Activated naive CD8-positive, alpha-beta T cell treated with anti-CD3 and anti-CD28 coated beads for 36 hours (primary cell): ENCODE measurements around the gene LAMC3. TPM values are rescaled to one million over a fixed set of nuclear protein-coding genes. Genes with fewer than 3 reads are reported as not detected.

ENCODE experiments used
- DNase-seq: peaks from one replicate; pipeline ENCODE4 v3.0.0; 2021
- H3K27ac Mint-ChIP-seq: one replicate; pipeline ENCODE4 v1.8.0; 2022; ENCODE audit warnings: mild to moderate bottlenecking, moderate library complexity, mixed read lengths
- H3K27me3 Mint-ChIP-seq: one replicate; pipeline ENCODE4 v1.8.0; 2022; ENCODE audit warnings: mild to moderate bottlenecking, mixed read lengths
- H3K36me3 Mint-ChIP-seq: one replicate; pipeline ENCODE4 v1.8.0; 2021; ENCODE audit warnings: mild to moderate bottlenecking, mixed read lengths
- H3K4me1 Mint-ChIP-seq: one replicate; pipeline ENCODE4 v1.8.0; 2021; ENCODE audit warnings: mixed read lengths
- H3K4me3 Mint-ChIP-seq: one replicate; pipeline ENCODE4 v1.8.0; 2022; ENCODE audit warnings: mild to moderate bottlenecking, moderate library complexity, mixed read lengths
- H3K9me3 Mint-ChIP-seq: one replicate; pipeline ENCODE4 v1.8.0; 2022; ENCODE audit warnings: mixed read lengths
- total RNA-seq, 2 experiments: library from RNA; stranded (reverse); gene quantifications; one replicate each; pipeline ENCODE4 v1.2.3, GENCODE V29; 2021

LAMC3 gene
- total RNA-seq, result under 1 TPM; 0.56 to 0.91 TPM

DNA sequence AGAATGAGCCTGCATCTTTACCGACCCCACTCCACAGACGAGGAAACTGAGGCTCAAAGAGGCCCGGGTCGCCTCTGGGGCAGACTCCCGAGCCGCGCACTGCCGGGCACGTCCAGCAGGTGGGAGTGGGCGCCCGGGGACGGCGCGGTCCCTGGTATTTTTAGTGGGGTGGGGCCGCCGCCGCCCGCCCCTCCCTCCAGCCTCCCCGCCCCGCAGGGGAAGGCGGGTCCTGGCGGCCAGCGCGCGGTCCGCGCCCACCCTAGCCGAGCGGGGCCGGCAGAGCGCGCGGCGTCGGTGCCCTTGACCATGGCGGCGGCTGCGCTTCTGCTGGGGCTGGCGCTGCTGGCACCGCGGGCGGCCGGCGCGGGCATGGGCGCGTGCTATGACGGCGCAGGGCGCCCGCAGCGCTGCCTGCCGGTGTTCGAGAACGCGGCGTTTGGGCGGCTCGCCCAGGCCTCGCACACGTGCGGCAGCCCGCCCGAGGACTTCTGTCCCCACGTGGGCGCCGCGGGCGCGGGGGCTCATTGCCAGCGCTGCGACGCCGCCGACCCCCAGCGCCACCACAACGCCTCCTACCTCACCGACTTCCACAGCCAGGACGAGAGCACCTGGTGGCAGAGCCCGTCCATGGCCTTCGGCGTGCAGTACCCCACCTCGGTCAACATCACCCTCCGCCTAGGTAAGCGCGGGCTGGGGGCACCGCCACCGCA is at the start of gene LAMC3:
LAMC3 (plus strand) TSS at position 266 of the 710 bp plus-strand sequence; CDS start at position 307, 41 bp downstream.
- H3K9me3 Mint-ChIP-seq, result no peaks in the 10 kb centered on the region
- H3K4me3 Mint-ChIP-seq, result no peak within 1 kb of the TSS
- peak; percentile 19 for DNase-seq
- H3K36me3 Mint-ChIP-seq, result no peaks in the 10 kb centered on the region
- no peak within 1 kb of the TSS for H3K27ac Mint-ChIP-seq
- H3K4me1 Mint-ChIP-seq, result no peaks in the 10 kb centered on the region
- peaks cover 46% of the 10 kb centered on the region for H3K27me3 Mint-ChIP-seq

DNA sequence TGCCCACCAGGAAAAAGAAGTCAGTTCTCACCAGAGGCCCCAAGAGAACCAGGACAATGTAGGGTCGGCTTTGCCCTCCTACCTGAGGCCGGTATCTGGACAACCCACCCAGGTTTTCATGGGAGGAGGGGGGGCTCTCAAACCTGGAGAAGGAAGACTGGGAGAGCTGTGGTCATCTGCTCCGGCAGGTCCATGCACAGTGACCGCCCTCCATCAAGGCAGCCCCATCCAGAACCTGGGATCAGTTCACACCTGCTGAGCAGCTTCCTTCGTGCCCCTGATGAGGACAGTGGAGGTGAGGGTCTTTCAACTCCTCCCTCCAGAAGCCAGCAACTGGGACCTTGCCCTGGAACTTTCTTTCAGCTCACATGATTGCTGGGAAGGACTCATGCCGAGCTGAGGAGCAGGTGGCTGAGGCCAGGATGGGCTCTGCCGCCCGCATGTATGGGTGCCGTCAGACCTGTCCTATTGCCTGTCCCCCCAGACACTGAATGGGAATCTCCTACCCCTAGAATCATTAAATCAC is 49.1 kb upstream of the LAMC3 start:
- no peaks in the 10 kb centered on the region for H3K27me3 Mint-ChIP-seq
- H3K4me3 Mint-ChIP-seq, result no peak overlapping the region
- H3K27ac Mint-ChIP-seq, result no peak overlapping the region
- H3K4me1 Mint-ChIP-seq, result no peaks in the 10 kb centered on the region
- H3K36me3 Mint-ChIP-seq, result peaks cover 3% of the 10 kb centered on the region
- DNase-seq, result no peak
- H3K9me3 Mint-ChIP-seq, result peaks cover 3% of the 10 kb centered on the region

DNA sequence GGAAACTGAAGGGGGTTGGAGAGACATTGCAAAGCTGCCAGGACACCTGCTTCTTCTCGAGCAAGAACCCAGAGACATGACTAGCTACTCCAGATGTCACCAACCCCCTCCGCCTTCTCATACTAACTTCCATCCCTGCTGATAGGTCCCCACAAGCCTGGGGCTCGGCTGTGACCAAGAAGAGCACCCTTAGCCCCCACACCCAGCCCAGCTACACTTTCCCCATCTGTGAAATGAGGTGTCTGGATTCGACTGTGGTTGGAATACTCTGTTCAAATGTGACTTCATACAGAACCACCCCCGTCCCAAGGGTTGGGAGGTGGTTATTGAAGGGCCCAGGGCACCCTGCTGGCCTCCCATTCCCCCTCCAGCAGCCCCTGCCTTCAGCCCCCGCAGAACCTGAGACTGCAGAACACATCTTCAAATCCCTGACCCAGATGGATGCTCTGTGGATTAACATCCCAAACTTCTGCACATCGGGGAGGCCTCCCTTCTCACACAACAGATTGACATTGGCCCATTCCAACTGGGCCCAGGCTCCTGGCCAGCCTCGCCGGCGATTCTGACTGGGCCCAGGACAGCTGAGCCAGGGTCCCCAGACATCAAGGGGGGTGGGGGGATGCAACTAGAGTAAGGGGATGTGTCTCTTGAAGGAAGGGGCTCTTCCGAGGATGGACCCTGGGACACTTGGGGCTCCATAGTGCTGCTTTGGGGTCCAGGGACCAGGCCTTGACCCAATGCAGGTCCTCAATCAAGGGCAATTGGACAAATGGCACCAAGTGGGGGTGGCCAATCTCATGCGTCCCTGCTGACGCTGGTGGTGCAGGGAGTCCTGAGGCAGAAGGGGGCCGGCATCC is 48.2 kb upstream of the LAMC3 start:
- Mint-ChIP-seq H3K27me3 (no peaks in the 10 kb centered on the region), H3K4me1 (no peaks in the 10 kb centered on the region), H3K9me3 (peaks cover 3% of the 10 kb centered on the region), H3K36me3 (peaks cover 3% of the 10 kb centered on the region), H3K4me3 (no peak overlapping the region), H3K27ac (no peak overlapping the region)
- DNase-seq, result no peak

DNA sequence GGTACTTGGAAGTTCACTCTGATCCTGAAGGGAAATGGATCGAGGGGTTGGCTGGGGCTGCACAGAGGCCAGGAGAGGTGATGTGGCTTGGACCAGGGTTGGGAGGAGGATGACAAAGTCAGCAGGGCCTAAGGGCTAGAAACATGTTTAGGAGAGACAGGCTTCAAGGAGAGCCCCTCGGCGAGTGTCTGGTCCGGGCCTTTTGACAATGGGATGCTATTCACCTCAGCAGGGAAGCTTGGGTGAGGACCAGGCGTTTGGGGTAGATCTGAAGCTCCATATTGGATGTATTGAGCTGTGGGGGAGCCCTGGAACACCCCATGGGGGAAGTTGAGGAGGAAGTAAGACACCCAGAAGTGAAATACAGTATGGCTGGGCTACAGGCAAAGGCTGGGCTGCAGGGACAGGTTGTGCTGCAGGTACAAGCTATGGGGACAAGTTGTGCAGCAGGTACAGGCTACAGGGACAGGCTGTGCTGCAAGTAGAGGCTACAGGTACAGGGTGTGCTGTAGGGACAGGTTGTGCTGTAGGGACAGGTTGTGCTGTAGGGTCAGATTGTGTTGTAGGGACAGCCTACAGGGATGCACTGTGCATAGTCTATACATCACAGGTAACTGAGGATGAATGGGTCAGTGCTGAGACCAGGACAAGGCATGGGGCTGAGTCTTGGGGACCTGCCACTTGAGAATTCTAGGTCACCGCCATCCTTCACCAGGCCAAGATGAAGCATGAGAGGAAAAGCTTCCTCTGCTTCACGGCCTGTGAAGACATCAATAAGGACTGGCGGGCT is 47.3 kb upstream of the LAMC3 start:
- Mint-ChIP-seq H3K27ac (no peak overlapping the region), H3K9me3 (peaks cover 3% of the 10 kb centered on the region), H3K4me1 (no peaks in the 10 kb centered on the region), H3K27me3 (no peaks in the 10 kb centered on the region), H3K4me3 (no peak overlapping the region), H3K36me3 (peaks cover 3% of the 10 kb centered on the region)
- no peak for DNase-seq

DNA sequence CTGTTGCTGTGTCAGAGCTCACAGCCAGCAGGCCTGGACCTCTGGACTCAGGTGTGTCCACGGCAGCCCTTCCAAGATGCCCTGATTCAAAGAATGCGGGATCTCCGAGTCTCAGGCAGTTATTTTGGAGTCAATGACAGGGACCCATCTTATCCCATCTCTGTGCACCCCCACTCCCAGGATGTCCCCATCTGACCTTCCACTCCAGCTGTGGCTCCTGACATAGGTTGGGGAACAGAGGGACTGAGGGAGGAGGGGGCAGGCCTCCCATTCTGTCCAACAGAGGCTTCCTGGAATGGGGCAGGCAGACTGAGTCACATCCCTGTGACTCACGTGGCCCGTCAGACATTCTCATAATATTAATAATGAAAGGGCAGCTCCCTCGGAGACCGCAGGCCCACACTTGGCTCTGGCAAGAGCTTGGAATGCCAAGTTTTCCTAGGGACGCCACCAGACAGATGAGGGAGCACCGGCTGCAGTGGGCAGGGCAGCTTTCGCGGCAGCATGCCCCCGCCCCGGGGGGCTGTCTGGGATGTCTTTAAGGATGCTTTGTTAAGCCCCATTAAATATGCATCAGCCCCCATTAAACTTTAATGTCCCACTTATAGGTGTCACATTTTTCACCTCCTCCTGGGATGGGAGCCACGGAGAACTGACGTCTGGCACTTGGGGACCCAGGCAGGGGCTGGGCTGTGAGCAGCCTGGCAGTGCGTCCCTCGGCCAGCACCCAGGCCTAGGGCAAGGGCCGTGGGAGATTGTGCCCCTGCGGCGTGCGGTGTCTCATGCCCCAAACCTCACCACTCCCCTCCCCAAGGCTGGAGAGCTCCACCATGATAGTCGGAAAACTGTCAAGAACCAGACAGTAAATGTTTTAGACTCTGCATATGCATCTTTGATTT is 46.3 kb upstream of the LAMC3 start:
- no peak for DNase-seq
- no peak overlapping the region for H3K4me3 Mint-ChIP-seq
- H3K36me3 Mint-ChIP-seq, result peaks cover 3% of the 10 kb centered on the region
- H3K4me1 Mint-ChIP-seq, result no peaks in the 10 kb centered on the region
- H3K27ac Mint-ChIP-seq, result no peak overlapping the region
- H3K9me3 Mint-ChIP-seq, result peaks cover 3% of the 10 kb centered on the region
- no peaks in the 10 kb centered on the region for H3K27me3 Mint-ChIP-seq

DNA sequence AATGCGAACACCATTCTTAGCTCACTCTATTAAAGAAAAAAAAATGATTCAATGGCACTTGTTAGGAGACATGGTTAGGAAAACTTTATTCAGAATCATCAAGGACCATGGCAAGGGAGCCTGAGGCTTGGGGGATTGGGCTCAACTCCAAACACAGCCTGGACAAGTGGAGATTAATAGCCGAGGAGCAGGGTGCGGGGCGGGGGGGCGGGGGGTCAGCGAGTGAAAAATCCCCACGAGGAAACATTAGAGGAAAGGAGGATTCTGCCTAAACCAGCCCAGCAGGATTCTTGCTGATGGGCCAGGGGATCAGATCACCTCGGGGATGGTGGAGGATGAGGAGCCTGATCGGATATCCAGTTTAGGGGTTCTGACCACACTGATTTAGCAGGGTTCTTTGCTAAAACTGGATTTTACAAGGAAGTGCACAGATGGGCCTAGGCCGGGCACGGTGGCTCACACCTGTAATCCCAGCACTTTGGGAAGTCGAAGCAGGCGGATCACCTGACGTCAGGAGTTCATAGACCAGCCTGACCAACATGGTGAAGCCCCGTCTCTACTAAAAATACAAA is 45.6 kb upstream of the LAMC3 start:
- no peak for DNase-seq
- no peak overlapping the region for H3K4me3 Mint-ChIP-seq
- H3K36me3 Mint-ChIP-seq, result peaks cover 3% of the 10 kb centered on the region
- H3K4me1 Mint-ChIP-seq, result no peaks in the 10 kb centered on the region
- H3K9me3 Mint-ChIP-seq, result peaks cover 3% of the 10 kb centered on the region
- H3K27me3 Mint-ChIP-seq, result no peaks in the 10 kb centered on the region
- H3K27ac Mint-ChIP-seq, result no peak overlapping the region

DNA sequence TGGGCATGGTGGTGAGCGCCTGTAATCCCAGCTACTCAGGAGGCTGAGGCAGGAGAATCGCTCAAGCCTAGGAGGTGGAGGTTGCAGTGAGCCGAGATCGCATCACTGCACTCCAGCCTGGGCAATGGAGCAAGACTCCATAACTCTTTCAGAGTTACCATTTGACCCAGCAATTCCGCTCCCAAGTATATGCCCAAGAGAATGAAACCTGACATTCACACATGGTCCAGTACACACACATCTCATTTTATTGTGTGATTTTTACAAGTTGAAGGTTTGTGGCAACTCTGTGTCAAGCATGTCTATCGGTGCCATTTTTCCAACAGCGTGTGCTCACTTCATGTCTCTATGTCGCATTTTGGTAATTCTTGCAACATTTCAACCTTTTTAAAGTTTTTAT is 45.1 kb upstream of the LAMC3 start:
- no peak for DNase-seq
- no peaks in the 10 kb centered on the region for H3K4me1 Mint-ChIP-seq
- peaks cover 2% of the 10 kb centered on the region for H3K36me3 Mint-ChIP-seq
- no peaks in the 10 kb centered on the region for H3K27me3 Mint-ChIP-seq
- peaks cover 1% of the 10 kb centered on the region for H3K9me3 Mint-ChIP-seq
- no peak overlapping the region for H3K4me3 Mint-ChIP-seq
- no peak overlapping the region for H3K27ac Mint-ChIP-seq

DNA sequence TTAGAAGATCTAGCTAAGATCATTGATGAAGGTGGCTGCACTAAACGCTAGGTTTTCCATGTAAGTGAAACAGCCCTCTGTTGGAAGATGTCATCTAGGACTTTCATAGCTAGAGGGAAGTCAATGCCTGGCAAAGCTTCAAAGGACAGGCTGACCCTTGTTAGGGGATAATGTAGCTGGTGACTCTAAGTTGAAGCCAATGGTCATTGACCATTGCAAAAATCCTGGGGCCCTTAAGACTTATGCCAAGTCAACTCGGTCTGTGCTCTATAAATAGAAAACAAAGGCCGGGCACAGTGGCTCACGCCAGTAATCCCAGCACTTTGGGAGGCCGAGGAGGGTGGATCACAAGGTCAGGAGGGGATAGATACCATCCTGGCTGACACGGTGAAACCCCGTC is 43.3 kb upstream of the LAMC3 start:
- Mint-ChIP-seq H3K27ac (no peak overlapping the region), H3K4me3 (no peak overlapping the region), H3K9me3 (no peaks in the 10 kb centered on the region), H3K27me3 (no peaks in the 10 kb centered on the region), H3K36me3 (no peaks in the 10 kb centered on the region), H3K4me1 (no peaks in the 10 kb centered on the region)
- DNase-seq, result no peak

DNA sequence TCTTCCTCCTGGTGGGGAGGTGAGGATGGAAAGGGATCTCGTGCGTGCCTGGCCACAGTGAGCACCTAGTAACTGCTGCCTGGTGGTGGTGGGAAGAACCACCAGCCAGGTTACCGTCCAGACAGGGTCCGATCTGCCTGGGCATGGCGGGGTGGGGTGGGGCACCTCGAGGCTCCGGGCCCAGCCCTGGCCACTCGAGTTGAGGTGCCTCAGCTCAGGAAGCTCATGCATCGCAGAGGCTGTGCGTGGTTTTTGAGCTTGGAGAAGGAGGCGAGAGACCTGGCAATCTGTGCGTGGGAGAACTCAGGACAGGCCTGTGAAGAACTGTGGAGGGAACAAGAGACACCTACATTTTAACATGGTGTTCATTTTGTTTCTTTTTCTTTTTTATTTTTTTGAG is 38.9 kb upstream of the LAMC3 start:
- Mint-ChIP-seq H3K4me3 (no peak overlapping the region), H3K9me3 (no peaks in the 10 kb centered on the region), H3K27ac (no peak overlapping the region), H3K36me3 (no peaks in the 10 kb centered on the region), H3K4me1 (no peaks in the 10 kb centered on the region), H3K27me3 (peaks cover 9% of the 10 kb centered on the region)
- no peak for DNase-seq

DNA sequence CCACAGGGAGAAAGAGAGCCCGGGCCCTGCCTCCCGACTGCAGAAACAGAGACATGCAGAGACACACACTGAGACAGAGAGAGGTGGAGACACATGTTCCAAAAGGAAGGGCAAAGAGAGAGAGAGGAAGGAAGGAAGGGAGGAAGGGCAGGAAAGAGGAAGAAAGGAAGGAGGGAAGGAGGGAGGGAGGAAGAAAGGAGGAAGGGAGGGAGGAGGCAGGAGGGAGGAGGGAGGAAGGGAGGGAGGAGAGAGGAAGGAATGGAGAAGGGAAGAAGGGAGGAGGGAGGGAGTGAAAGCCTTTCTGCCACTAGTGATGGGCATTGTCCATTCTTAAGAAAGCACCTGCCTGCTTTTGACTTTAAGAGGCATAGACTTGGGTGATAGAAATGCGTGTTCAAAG is 38.1 kb upstream of the LAMC3 start:
- no peak overlapping the region for H3K4me3 Mint-ChIP-seq

DNA sequence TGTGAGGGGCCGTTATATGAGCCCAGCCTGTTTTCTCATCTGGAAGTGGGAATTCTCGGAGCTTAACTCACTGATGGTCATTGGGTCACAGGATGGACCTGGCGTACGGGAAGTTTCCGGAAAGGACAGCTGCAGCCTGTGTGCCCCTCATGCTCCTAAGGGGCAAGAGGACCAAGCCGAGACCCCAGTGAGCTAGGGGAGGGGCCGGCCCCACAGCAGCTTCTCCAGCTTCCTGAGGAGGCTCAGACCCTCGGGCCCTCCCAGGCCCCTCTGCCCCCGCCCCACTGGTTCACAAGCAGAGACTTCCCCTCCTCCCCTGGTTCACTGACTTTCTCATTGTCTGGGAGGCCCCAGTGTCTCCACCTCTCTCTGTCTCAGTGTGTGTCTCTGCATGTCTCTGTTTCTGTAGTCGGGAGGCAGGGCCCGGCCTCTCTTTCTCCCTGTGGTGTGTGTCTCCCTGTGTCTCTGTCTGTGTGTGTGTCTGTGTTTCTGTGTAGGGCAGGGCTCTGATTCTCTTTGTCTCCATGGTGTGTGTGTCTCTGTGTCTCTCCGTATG is 37.6 kb upstream of the LAMC3 start:
- no peak for DNase-seq
- Mint-ChIP-seq H3K36me3 (no peaks in the 10 kb centered on the region), H3K4me3 (no peak overlapping the region), H3K27ac (no peak overlapping the region), H3K4me1 (no peaks in the 10 kb centered on the region), H3K27me3 (peaks cover 9% of the 10 kb centered on the region), H3K9me3 (no peaks in the 10 kb centered on the region)

More for the DNA sequence above, 38.1 kb upstream of the LAMC3 start:
- Mint-ChIP-seq H3K9me3 (no peaks in the 10 kb centered on the region), H3K27ac (no peak overlapping the region), H3K36me3 (no peaks in the 10 kb centered on the region), H3K27me3 (peaks cover 9% of the 10 kb centered on the region), H3K4me1 (no peaks in the 10 kb centered on the region)
- no peak for DNase-seq

DNA sequence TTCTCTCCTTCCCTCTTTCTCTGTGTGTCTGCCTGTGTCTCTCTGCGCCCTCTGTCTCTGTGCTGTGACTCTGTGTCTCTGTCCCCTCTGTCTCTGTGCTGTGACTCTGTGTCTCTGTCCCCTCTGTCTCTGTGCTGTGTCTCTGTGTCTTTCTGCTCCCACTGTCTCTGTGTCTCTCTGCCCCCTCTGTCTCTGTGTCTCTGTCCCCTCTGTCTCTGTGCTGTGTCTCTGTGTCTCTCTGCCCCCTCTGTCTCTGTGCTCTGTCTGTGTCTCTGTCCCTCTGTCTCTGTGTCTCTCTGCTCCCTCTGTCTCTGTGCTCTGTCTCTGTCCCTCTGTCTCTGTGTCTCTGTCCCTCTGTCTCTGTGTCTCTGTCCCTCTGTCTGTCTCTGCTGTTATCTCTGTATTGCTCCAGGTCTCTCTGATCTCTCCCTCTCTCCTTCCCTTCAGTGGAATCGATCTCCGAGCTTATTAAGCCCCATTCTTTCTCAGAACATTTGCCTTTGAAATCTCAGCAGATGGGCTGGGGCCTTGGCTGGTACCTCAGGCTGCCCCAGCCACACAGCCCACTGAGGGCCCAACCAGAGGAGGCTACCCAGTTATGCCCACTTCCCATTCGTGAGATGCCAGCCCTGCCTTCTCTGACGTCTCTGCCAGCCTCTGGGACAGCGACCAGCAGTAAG is 36.6 kb upstream of the LAMC3 start:
- Mint-ChIP-seq H3K4me1 (no peaks in the 10 kb centered on the region), H3K36me3 (no peaks in the 10 kb centered on the region), H3K4me3 (no peak overlapping the region), H3K9me3 (no peaks in the 10 kb centered on the region), H3K27me3 (peaks cover 9% of the 10 kb centered on the region), H3K27ac (no peak overlapping the region)
- DNase-seq, result no peak

DNA sequence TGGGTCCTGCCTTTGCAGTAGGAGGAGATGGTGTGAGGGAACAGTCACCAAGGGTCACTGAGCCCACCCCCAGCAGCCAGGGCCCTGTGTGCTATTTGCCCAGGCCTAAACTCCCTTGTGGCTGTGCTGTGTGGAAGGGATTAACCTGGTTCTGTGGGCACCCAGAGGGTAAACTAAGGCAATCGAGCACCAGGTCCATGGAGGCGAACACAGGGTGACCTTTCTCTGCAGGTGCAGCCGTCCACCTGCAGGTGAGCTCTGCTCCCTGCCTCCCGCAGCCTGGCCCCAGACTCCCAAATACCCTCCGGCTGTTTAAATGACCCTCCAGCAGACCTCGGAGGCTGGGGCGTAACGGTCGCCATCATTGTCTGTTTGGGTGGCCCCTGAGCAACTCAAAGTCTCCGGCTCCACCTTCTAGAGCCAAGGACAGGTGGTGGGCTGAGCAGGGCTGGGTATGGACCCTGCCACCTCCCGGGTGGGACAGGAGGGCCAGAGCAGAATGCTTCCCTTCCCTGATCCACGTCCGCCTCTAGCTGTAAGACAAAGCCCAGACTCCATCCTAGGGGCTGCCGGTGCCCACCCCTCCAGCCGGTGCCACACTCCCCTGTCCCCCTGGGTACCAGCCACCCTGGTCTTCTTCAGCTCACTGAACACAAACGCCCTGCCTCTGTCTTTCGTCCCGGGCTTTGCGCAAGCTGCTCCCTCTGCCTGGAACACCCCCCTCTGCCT is 35.9 kb upstream of the LAMC3 start:
- no peaks in the 10 kb centered on the region for H3K9me3 Mint-ChIP-seq

More for the DNA sequence above, 35.9 kb upstream of the LAMC3 start:
- H3K4me3 Mint-ChIP-seq, result no peak overlapping the region
- peaks cover 9% of the 10 kb centered on the region for H3K27me3 Mint-ChIP-seq
- H3K27ac Mint-ChIP-seq, result no peak overlapping the region
- H3K36me3 Mint-ChIP-seq, result no peaks in the 10 kb centered on the region
- no peak for DNase-seq
- H3K4me1 Mint-ChIP-seq, result no peaks in the 10 kb centered on the region
